SK-N-SH (cell line): ENCODE data around the gene TCL1A. TPM values are rescaled to one million over a fixed set of nuclear protein-coding genes. Genes with fewer than 3 reads are reported as not detected.
A peak's percentile ranks its signal among the peaks of the same experiment; 100 is the strongest.

Experiments used
- CTCF ChIA-PET: fragments of 300-600, 350-600 bp; formaldehyde crosslinking; extraction: SDS; loops from one replicate; lab custom pipeline; 2021; lab: Yijun Ruan, JAX
- POLR2A ChIA-PET: fragments of 350-600 bp; sonication (Branson Sonifier 250); formaldehyde crosslinking; extraction: SDS; loops from one replicate; lab custom pipeline; 2020; ENCODE audit warnings: antibody characterized with exemption, inconsistent platforms; lab: Yijun Ruan, JAX
- DNase-seq: peaks from one replicate; pipeline ENCODE4 v3.0.0; 2012
- H2AFZ ChIP-seq: fragments of 200-600 bp; sonication (generic); 2 replicates; pipeline ENCODE4 v1.8.1; 2016; ENCODE audit warnings: antibody characterized with exemption, mild to moderate bottlenecking, low read depth
- H3F3A ChIP-seq: fragments of 200-600 bp; sonication (generic); replicated peaks from 2 replicates; pipeline ENCODE3; 2016; ENCODE audit warnings: antibody characterized with exemption, mild to moderate bottlenecking; ENCODE audit not compliant: insufficient read depth
- H3K27ac ChIP-seq, 2 experiments: fragments of 200-500 bp in 1 of 2; fragments of 200-600 bp in 1 of 2; sonication (Bioruptor generic) in 1 of 2; sonication (generic), shearing (Covaris generic) in 1 of 2; 2 replicates each; pipeline versions ENCODE4 v1.5.1 to v1.6.1; 2014 to 2016; ENCODE audit warnings: low read depth in 2 of 2, inconsistent platforms in 1 of 2, low read length in 1 of 2, mild to moderate bottlenecking in 1 of 2, mixed read lengths in 1 of 2
- H3K27me3 ChIP-seq: fragments of 200-600 bp; sonication (generic), shearing (Covaris generic); 2 replicates; pipeline ENCODE4 v1.6.1; 2016; ENCODE audit warnings: mixed run types; ENCODE audit not compliant: insufficient read depth
- H3K36me3 ChIP-seq, 2 experiments: fragments of 200-500 bp in 1 of 2; fragments of 200-600 bp in 1 of 2; sonication (Bioruptor generic) in 1 of 2; sonication (generic) in 1 of 2; replicated peaks in 1 of 2; 2 replicates each; pipeline versions ENCODE3 to v1.5.1; 2014 to 2016; ENCODE audit warnings: low read length in 1 of 2, mild to moderate bottlenecking in 1 of 2; ENCODE audit not compliant: insufficient read depth in 2 of 2, control insufficient read depth in 1 of 2
- H3K4me1 ChIP-seq, 2 experiments: fragments of 200-500 bp in 1 of 2; fragments of 200-600 bp in 1 of 2; sonication (Bioruptor generic) in 1 of 2; sonication (generic), shearing (Covaris generic) in 1 of 2; 2 replicates each; pipeline versions ENCODE4 v1.5.1 to v1.6.1; 2014 to 2016; ENCODE audit warnings: low read depth in 1 of 2, low read length in 1 of 2, mixed run types in 1 of 2; ENCODE audit not compliant: insufficient read depth in 2 of 2, control insufficient read depth in 1 of 2
- H3K4me2 ChIP-seq: fragments of 200-600 bp; sonication (generic), shearing (Covaris generic); 2 replicates; pipeline ENCODE4 v1.6.1; 2017; ENCODE audit warnings: mixed run types
- H3K4me3 ChIP-seq, 2 experiments: fragments of 200-500 bp in 1 of 2; fragments of 200-600 bp in 1 of 2; sonication (Bioruptor generic) in 1 of 2; sonication (generic), shearing (Covaris generic) in 1 of 2; 2 replicates each; pipeline versions ENCODE4 v1.5.1 to v1.8.1; 2014 to 2016; ENCODE audit warnings: low read depth in 2 of 2, inconsistent platforms in 1 of 2, low read length in 1 of 2, mild to moderate bottlenecking in 1 of 2, mixed read lengths in 1 of 2, moderate library complexity in 1 of 2
- H3K79me2 ChIP-seq: fragments of 200-600 bp; sonication (generic); 2 replicates; pipeline ENCODE4 v1.8.1; 2017; ENCODE audit warnings: mild to moderate bottlenecking; ENCODE audit not compliant: insufficient read depth
- H3K9ac ChIP-seq: fragments of 200-600 bp; sonication (generic); 2 replicates; pipeline ENCODE4 v1.6.1; 2017; ENCODE audit warnings: mixed run types
- H3K9me2 ChIP-seq: fragments of 200-600 bp; sonication (generic); 2 replicates; pipeline ENCODE4 v1.6.1; 2017; ENCODE audit warnings: mixed run types
- H3K9me3 ChIP-seq: fragments of 200-600 bp; sonication (generic); 2 replicates; pipeline ENCODE4 v1.6.1; 2017; ENCODE audit warnings: mixed run types, mild to moderate bottlenecking, moderate library complexity
- H4K20me1 ChIP-seq: fragments of 200-600 bp; sonication (generic); 2 replicates; pipeline ENCODE4 v1.6.1; 2017; ENCODE audit warnings: mild to moderate bottlenecking, mixed run types; ENCODE audit not compliant: insufficient read depth
- CHD2 ChIP-seq: fragments of 150-350 bp; IDR thresholded peaks from 2 replicates; pipeline ENCODE4 v1.6.1; 2018; ENCODE audit warnings: low read length; ENCODE audit not compliant: partially characterized antibody
- IRF3 ChIP-seq: fragments of 150-350 bp; IDR thresholded peaks from 2 replicates; pipeline ENCODE4 v1.6.1; 2016; ENCODE audit warnings: mild to moderate bottlenecking, low read depth, low read length
- MXI1 ChIP-seq: IDR thresholded peaks from 2 replicates; pipeline ENCODE4 v1.6.1; 2012; ENCODE audit warnings: mild to moderate bottlenecking, low read depth, low read length, improper control_type of control experiment
- SMC3 ChIP-seq: IDR thresholded peaks from 2 replicates; pipeline ENCODE4 v1.6.1; 2012; ENCODE audit warnings: low read depth, low read length, improper control_type of control experiment
- TEAD4 ChIP-seq: IDR thresholded peaks from 2 replicates; pipeline ENCODE4 v1.4.0; 2012; ENCODE audit warnings: mild to moderate bottlenecking, borderline replicate concordance; ENCODE audit not compliant: insufficient read depth
- YY1 ChIP-seq: IDR thresholded peaks from 2 replicates; pipeline ENCODE4 v1.4.0; 2012; ENCODE audit warnings: low read depth, mild to moderate bottlenecking
- WGBS: methylation state at CpG from one replicate; pipeline ENCODE4 v1.1.6; 2017; ENCODE audit warnings: low lambda C conversion rate; 5-methylcytosine and 5-hydroxymethylcytosine counted together
- polyA plus RNA-seq, 3 experiments: library from polyadenylated mRNA; depleted of rRNA; stranded (reverse); fragments of >200 nt; gene quantifications; 2 replicates each; pipeline ENCODE4 v1.2.3, GENCODE V29; 2012
- small RNA-seq, 7 experiments: library from RNA; depleted of rRNA; stranded (forward); fragments of <200 nt; gene quantifications; one replicate each; pipeline ENCODE3, GENCODE V24; 2012

Gene TCL1A
- polyA plus RNA-seq, 1 of the 3 experiments (the other 2 are of a cell fraction), result not detected

- Histone ChIP-seq H3F3A (no peaks in the 10 kb centered on the region), H3K9me3 (no peaks in the 10 kb centered on the region), H4K20me1 (no peaks in the 10 kb centered on the region), H3K4me1 (peaks cover 0 to 16% of the 10 kb centered on the region in 2 experiments; a peak in 1 of 4 replicates), H3K9ac (no peak overlapping the region), H3K36me3 (no peaks in the 10 kb centered on the region), H3K4me2 (no peak overlapping the region), H3K9me2 (no peaks in the 10 kb centered on the region), H3K27me3 (no peaks in the 10 kb centered on the region), H3K27ac (no peak overlapping the region), H3K4me3 (no peak overlapping the region), H2AFZ (no peak overlapping the region), H3K79me2 (no peaks in the 10 kb centered on the region)
- POLR2A ChIA-PET, result no interaction called here
- CTCF ChIA-PET, result interaction anchor here (1.4 kb wide), 1 partner anchor 51 kb away, joined by 3 read pairs; no protein-coding TSS in a partner anchor
- no peak for TF ChIP-seq TEAD4
- TF ChIP-seq SMC3, result no peak
- TF ChIP-seq CHD2, result no peak
- no peak for TF ChIP-seq YY1
- TF ChIP-seq IRF3, result no peak
- no peak for TF ChIP-seq MXI1
- WGBS, result 40% methylated on average over 5 of the region's 5 CpGs
- DNase-seq, result peak; percentile 34
These were observed 53.9 kb downstream of the TCL1A start for GRCh38 chr14:95659990-95660385.

Small RNA genes lying within 50 kb of the gene (small RNA-seq; reads per million reads assigned to genes)
- gene RF02193, result 0 reads per million in 7 experiments

Other genes starting within 250 kb of the TCL1A start
- 1.8 and 2.0 TPM in 2 replicates for gene SYNE3, start 197.5 kb downstream of the TCL1A start, polyA plus RNA-seq (2012; rRNA removed)
- 29.1 and 31.4 TPM in 2 replicates for gene GLRX5, start 179.1 kb downstream of the TCL1A start, polyA plus RNA-seq (2012; rRNA removed)
- gene TCL1B, start 27.7 kb downstream of the TCL1A start, polyA plus RNA-seq (2012; rRNA removed), result not detected in 2 replicates
- gene TUNAR, start 162.7 kb upstream of the TCL1A start, polyA plus RNA-seq (2012; rRNA removed), result 0.02 and 0.03 TPM in 2 replicates